NCI-H146 (cell line): ENCODE measurements around the gene RASGEF1B.
"Not testable (repeated sequence)": the region's sequence is repeated elsewhere in the genome, so short reads cannot be mapped to it uniquely, and the experiment has no call there.

ENCODE experiments used
- DNase-seq: peaks from one replicate; lab custom pipeline; 2025; lab: John Stamatoyannopoulos, UW

Gene RASGEF1B

GRCh38 chr4:81498046-81498445, 26.3 kb upstream of the RASGEF1B start:
- DNase-seq: no peak

GRCh38 chr4:81495345-81495744, 23.6 kb upstream of the RASGEF1B start:
- no peak for DNase-seq

- DNase-seq: no peak
Measured at GRCh38 chr4:81494031-81494431, 22.3 kb upstream of the RASGEF1B start.

- no peak for DNase-seq
Measured at GRCh38 chr4:81492606-81493230, 21.0 kb upstream of the RASGEF1B start.

- DNase-seq: no peak
Measured at GRCh38 chr4:81491943-81492342, 20.2 kb upstream of the RASGEF1B start.

GRCh38 chr4:81490403-81491160, 18.9 kb upstream of the RASGEF1B start:
- no peak for DNase-seq

GRCh38 chr4:81486502-81486901, 14.8 kb upstream of the RASGEF1B start:
- peak; percentile 78 for DNase-seq

- DNase-seq: no peak
Measured at GRCh38 chr4:81485310-81485980, 13.7 kb upstream of the RASGEF1B start.

- DNase-seq: no peak
Measured at GRCh38 chr4:81482326-81482725, 10.6 kb upstream of the RASGEF1B start.

- DNase-seq: no peak
Measured at GRCh38 chr4:81481151-81481550, 9.4 kb upstream of the RASGEF1B start.

- DNase-seq: not testable (repeated sequence)
Measured at GRCh38 chr4:81479573-81479972, 7.9 kb upstream of the RASGEF1B start.

- peak; percentile 46 for DNase-seq
Measured at GRCh38 chr4:81473331-81474265, 1.9 kb upstream of the RASGEF1B start.

GRCh38 chr4:81472281-81473182, 825 bp upstream of the RASGEF1B start:
- peak; percentile 92 for DNase-seq

GRCh38 chr4:81471298-81471587, 464 bp downstream of the RASGEF1B start:
- DNase-seq: no peak

- peak; percentile 73 for DNase-seq
Measured at GRCh38 chr4:81470456-81471297, 1.0 kb downstream of the RASGEF1B start.

GRCh38 chr4:81469781-81470455, 1.8 kb downstream of the RASGEF1B start:
- no peak for DNase-seq

- DNase-seq: no peak
Measured at GRCh38 chr4:81468678-81469077, 3.0 kb downstream of the RASGEF1B start.

GRCh38 chr4:81467672-81467964, 4.1 kb downstream of the RASGEF1B start:
- DNase-seq: no peak

- DNase-seq: peak; percentile 75
Measured at GRCh38 chr4:81466841-81467671, 4.7 kb downstream of the RASGEF1B start.
